ENCODE data around the gene TMA7.

Gene TMA7

GRCh38 chr3:48404440-48405342, 35.4 kb upstream of the TMA7 start:
- no peak for DNase-seq (ENCODE audit: low read depth in 2 of 2)
- H3K4me3 ChIP-seq (replicated peaks in 1 of 2; ENCODE audit: low read depth in 2 of 2, low read length in 2 of 2): no peak overlapping the region
- TF ChIP-seq CTCF (IDR thresholded peaks at IDR 0.05; ENCODE audit: low read depth, low read length): no peak

- no peak for DNase-seq (ENCODE audit: low read depth in 2 of 2)
- TF ChIP-seq CTCF (IDR thresholded peaks at IDR 0.05; ENCODE audit: low read depth, low read length): no peak
- H3K4me3 ChIP-seq (replicated peaks in 1 of 2; ENCODE audit: low read depth in 2 of 2, low read length in 2 of 2): no peak overlapping the region
Measured at GRCh38 chr3:48405343-48405881, 34.6 kb upstream of the TMA7 start.

- no peak for DNase-seq (ENCODE audit: low read depth in 2 of 2)
- no peak overlapping the region for H3K4me3 ChIP-seq (replicated peaks in 1 of 2; ENCODE audit: low read depth in 2 of 2, low read length in 2 of 2)
- no peak for TF ChIP-seq CTCF (IDR thresholded peaks at IDR 0.05; ENCODE audit: low read depth, low read length)
Measured at GRCh38 chr3:48405971-48406370, 34.1 kb upstream of the TMA7 start.

- DNase-seq (ENCODE audit: low read depth in 2 of 2): no peak
- H3K4me3 ChIP-seq (replicated peaks in 1 of 2; ENCODE audit: low read depth in 2 of 2, low read length in 2 of 2): no peak overlapping the region
- TF ChIP-seq CTCF (IDR thresholded peaks at IDR 0.05; ENCODE audit: low read depth, low read length): no peak
Measured at GRCh38 chr3:48406443-48407431, 33.3 kb upstream of the TMA7 start.

- H3K4me3 ChIP-seq (replicated peaks in 1 of 2; ENCODE audit: low read depth in 2 of 2, low read length in 2 of 2): no peak overlapping the region
- TF ChIP-seq CTCF (IDR thresholded peaks at IDR 0.05; ENCODE audit: low read depth, low read length): no peak
- no peak for DNase-seq (ENCODE audit: low read depth in 2 of 2)
Measured at GRCh38 chr3:48407542-48408099, 32.4 kb upstream of the TMA7 start.

- DNase-seq (ENCODE audit: low read depth in 2 of 2): no peak
- TF ChIP-seq CTCF (IDR thresholded peaks at IDR 0.05; ENCODE audit: low read depth, low read length): no peak
- H3K4me3 ChIP-seq (replicated peaks in 1 of 2; ENCODE audit: low read depth in 2 of 2, low read length in 2 of 2): no peak overlapping the region
Measured at GRCh38 chr3:48408823-48409281, 31.2 kb upstream of the TMA7 start.
